Measurements from ENCODE around the gene PIF1. TPM values are rescaled to one million over a fixed set of nuclear protein-coding genes. Genes with fewer than 3 reads are reported as not detected.

Gene PIF1, protein sequence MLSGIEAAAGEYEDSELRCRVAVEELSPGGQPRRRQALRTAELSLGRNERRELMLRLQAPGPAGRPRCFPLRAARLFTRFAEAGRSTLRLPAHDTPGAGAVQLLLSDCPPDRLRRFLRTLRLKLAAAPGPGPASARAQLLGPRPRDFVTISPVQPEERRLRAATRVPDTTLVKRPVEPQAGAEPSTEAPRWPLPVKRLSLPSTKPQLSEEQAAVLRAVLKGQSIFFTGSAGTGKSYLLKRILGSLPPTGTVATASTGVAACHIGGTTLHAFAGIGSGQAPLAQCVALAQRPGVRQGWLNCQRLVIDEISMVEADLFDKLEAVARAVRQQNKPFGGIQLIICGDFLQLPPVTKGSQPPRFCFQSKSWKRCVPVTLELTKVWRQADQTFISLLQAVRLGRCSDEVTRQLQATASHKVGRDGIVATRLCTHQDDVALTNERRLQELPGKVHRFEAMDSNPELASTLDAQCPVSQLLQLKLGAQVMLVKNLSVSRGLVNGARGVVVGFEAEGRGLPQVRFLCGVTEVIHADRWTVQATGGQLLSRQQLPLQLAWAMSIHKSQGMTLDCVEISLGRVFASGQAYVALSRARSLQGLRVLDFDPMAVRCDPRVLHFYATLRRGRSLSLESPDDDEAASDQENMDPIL
- polyA plus RNA-seq (ENCODE audit: insufficient read depth in 1 of 5, insufficient read length in 5 of 5, low replicate concordance in 1 of 5) = 10 to 100 TPM in 3 of 5 donors, 1 to 10 TPM in 2; 9.0 to 19.3 (median 11.0) TPM
- long read RNA-seq, donor 1, partial matches to known transcripts = 0 of 1 reads
- long read RNA-seq, donor 1, other reads (novel, unspliced or antisense) = 0 of 1 reads
- long read RNA-seq, donor 2 = 0 reads
- long read RNA-seq, donor 3 = 0 reads
- long read RNA-seq, donor 4, partial matches to known transcripts = 0 of 2 reads
- long read RNA-seq, donor 4, other reads (novel, unspliced or antisense) = 0 of 2 reads
- long read RNA-seq, donor 5, partial matches to known transcripts = 0 of 1 reads
- long read RNA-seq, donor 5, other reads (novel, unspliced or antisense) = 0 of 1 reads
- long read RNA-seq, donor 6 = 0 reads
- long read RNA-seq, donor 7 = 0 reads
- long read RNA-seq, donor 8 = 0 reads

DNA sequence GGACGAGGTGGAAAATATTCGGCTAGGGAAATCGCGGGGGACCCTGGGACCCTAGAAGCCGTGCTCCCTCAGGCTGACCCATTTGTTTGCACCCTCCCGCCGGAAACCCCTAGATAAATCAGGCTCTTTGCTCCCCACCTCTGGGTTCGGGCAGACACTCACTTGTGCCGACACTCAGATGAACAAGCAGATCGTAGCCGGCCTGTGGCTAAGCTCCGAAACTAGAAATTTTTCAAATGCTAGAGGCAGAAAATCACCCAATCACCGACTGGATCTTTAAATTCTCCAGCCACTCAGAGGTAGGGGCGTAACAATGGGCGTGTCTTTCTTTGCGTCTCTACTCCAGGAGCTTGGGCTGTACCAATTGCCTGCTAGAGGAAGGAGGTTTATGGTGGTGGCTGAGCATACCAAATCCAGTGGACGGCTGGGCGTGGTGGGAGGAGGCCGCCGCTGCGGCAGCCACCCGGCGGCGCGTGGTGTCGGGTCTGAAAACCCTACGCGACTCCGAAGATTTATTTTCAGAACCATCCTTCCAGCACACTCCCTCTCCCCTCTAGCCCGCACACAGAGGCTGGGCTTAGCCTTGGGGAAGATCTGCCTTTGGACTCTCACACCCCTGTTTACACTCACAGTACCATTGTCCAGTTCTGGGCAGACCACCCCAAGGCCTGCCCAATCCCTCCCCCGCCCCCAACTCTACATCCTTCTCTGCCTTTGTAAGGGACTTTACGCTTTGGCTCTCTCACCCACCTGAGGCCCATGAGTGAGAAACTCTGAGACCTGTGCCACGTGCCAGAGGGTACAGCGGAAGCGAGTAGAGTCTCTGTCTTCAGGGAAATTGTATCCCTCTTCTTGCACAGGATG lies at the start of gene PIF1:
PIF1 (minus strand) TSS at position 217 of the 864 bp plus-strand sequence. CDS start 1,312 bp downstream, outside the sequence.
- peak; percentile 95 to 96 for DNase-seq

DNA sequence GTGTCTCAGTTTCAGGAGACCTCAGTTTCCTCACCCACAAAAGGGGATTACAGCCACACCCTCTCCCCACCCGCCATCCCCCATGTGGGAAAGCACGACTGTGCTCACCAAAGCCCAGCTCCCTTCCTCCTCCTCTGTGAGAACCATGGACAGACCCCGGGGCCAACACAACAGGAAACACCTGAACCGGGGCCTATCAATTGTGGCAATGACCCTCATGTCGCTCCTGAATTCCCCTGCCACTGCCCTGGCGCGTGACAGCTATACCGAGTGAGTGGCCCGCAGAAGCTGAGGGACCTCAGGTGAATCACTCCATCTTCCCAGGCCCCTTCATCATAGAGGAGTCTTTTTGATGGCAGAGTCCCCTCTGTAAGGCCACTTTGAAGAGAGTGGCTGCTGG lies 44.9 kb upstream of the PIF1 start:
- DNase-seq = no peak

DNA sequence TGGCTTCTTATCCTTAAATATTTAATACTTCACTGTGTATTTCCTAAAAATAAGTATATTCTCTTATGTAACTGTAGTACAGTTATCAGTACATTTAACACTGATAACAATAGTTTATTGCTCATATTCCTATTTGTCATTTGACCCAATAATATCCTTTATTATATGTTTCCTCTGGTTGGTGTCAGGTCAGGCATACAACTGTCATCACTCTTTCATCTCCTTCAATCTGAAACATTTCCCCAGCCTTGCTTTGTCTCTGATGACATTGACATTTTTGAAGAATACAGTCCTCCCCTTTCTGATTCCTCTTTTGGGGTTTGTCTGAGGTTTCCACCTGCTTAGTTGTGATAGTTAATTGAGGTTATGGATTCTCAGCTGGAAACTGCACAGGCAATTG lies 44.1 kb upstream of the PIF1 start:
- no peak for DNase-seq

DNA sequence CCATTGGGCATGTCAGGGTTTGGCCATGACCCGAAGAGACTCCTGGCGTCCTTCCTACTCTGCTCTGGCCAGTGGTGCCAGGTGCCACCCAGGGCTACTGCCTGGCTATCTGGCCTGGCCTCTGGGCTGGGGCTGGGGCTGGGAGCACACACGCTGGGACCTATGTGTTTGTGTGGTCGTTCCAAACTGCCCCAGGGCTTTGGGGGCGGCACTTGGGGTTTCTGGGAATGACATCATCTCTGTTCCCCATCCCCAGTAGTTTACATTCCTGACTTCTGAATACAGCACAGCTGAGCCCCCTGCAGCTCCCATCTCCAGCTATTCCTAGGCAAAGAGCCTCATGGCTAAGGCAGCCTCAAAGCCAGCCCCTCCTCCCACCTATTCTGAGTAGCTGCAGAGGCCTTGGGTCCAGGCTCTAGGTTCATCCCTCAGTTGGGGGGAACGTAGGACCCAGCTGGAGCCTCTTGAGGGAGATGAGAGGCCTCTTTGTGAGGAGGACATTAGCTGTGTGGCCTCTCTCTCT lies 40.6 kb upstream of the PIF1 start:
- no peak for DNase-seq

DNA sequence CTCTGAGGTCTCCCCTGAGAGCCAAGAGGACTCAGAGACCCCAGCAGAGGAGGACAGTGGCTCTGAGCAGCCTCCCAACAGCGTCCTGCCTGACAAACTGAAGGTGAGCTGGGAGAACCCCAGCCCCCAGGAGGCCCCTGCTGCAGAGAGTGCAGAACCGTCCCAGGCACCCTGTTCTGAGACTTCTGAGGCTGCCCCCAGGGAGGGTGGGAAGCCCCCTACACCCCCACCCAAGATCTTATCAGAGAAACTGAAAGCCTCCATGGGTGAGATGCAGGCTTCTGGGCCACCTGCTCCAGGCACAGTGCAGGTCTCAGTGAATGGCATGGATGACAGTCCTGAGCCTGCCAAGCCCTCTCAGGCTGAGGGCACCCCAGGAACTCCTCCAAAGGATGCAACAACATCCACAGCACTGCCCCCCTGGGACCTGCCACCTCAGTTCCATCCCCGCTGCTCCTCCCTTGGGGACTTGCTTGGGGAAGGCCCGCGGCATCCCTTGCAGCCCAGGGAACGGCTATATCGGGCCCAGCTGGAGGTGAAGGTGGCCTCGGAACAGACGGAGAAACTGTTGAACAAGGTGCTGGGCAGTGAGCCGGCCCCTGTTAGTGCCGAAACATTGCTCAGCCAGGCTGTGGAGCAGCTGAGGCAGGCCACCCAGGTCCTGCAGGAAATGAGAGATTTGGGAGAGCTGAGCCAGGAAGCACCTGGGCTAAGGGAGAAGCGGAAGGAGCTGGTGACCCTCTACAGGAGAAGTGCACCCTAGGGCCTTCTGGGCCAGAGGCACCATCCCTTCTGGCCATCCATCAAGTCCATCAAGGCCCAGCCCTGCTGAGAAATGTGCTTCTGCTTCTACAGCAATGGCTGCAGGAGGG lies 39.9 kb upstream of the PIF1 start:
- DNase-seq = no peak

DNA sequence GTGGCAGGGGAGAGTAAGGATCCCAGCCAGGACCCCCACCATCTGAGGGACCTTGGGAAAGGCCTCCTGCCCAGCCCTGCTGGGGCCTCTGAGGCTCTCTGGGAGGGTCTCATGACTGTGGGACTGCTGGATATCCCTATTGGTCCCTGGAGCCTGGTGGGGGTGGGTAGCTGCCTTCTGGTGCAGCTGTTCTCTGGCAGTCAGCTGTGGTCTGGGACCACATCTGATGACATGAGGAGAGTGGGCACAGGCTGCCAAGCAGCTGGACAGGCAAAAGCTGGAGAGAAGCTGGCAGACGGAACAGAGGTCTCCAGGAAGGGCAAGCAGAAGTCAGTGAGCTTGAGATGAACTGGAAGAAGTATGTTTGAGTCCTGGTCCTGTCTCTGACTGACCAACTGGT lies 38.6 kb upstream of the PIF1 start:
- DNase-seq = no peak

DNA sequence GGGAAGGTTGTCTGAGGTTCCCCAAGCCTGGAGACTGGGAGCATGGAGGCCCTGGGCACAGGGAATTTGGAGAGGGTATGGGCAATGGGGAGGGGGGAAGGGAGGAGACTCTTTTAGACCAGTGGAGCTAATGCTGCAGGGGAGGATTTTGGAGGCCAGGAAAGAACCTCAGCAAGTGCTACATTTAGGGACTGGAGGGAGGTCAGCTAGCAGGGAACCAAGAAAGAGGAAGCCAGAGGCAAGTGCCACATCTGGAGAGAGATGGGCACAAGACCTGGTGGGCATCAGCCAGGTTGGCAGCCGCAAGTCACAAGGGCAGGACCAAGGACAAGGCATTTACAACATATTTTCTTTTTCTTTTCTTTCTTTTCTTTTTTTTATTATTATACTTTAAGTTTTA lies 37.0 kb upstream of the PIF1 start:
- DNase-seq = no peak

DNA sequence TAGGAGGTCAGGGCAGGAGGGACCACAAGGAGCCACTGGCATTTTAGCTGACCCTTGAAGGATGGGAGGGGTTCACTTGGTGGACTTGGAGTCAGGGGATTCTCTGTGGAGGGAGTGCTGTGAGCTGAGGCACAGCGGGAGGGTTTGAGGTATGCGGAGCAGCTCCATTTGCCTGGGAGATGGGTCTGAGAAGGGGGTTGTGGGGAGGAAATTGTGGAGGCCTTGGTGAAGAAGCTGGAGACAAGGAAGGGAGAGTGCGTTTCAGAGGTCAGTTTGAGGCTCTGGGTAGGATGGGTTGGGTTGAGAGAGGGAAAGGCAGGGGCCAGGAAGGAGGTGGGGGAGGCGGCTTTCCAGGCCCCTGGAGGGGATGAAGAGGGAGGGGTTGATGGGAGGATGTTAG lies 36.5 kb upstream of the PIF1 start:
- DNase-seq = no peak

DNA sequence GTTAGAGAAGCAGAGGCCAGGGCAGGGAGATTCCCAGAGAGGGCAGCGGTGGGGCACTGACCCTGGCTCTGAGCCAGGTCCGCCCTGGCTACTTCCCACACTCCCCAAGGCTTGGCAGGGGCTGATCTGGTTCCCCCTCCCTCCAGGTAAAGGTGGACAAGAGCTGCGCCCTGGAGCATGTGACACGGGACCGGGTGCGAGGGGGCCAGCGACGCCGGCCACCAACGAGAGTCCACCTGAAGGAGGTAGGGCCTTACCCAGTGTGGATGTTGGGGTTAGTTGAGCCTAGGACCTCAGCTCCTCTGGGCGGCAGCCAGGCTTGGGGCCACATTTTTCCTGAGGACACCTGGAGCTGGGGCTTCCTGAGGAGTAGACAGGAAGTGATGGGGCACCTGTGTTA lies 35.9 kb upstream of the PIF1 start:
- no peak for DNase-seq

DNA sequence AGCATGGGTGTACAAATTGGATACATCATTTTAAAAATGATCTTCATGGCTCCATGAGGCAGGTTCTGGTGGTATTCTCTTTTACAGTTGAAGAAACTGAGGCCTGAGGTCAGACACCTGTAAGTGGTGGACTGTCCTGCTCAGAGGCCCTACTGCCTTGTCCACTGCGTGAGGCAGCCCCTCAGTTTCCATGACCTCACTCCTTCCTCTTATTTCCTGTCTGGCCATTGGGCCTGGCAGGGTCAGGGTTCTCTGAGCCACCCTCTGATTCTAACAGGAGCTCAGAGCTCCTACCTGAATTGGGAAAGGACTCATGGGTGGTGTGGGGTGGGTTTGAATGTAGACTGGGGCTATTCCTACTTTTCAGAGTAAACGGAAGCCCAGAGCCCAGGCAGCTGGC lies 33.8 kb upstream of the PIF1 start:
- DNase-seq = no peak

DNA sequence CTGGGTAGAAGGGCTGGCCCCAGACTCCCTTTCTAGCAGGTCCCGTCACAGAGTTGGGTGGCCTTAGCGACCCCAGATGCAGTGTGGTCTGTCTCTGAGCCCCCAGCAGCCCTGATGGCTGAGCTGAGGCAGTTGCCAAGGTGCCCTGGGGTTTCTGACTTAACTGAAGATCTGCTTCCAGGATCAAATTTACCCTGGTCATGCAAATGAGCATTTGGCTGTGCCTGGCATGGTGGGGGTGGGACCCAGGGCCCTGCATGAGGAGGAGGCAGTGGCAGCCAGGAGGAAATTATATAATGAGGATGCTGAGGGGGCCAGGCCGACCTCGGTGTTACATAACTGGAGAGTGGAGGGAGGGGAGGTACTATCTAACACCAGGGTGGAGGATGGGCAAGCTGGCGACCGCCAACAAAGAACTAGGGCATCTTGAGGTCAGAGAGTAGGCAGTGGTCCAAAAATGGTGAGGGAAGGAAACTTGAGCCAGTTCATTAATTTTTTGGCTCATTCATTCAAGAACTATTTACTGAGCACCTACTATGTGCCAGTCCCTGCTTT lies 32.7 kb upstream of the PIF1 start:
- no peak for DNase-seq

DNA sequence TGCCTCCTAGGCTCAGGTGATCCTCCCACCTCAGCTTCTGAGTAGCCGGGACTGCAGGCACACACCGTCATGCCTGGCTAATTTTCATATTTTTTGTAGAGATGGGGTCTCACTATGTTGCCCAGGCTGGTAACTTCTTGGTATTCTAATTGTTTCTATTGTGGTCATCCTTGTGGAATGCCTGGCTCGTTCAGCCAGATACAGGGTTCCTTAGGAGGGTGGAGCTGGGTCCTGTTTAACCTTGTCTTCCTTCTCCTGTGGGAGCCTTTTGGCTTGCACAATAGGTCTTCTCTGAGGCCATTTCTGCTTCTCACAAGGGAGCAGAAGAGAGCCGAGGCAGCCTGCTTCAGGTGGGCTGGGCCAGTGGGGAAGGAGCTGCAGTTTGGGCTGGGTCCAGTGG lies 32.0 kb upstream of the PIF1 start:
- DNase-seq = no peak

DNA sequence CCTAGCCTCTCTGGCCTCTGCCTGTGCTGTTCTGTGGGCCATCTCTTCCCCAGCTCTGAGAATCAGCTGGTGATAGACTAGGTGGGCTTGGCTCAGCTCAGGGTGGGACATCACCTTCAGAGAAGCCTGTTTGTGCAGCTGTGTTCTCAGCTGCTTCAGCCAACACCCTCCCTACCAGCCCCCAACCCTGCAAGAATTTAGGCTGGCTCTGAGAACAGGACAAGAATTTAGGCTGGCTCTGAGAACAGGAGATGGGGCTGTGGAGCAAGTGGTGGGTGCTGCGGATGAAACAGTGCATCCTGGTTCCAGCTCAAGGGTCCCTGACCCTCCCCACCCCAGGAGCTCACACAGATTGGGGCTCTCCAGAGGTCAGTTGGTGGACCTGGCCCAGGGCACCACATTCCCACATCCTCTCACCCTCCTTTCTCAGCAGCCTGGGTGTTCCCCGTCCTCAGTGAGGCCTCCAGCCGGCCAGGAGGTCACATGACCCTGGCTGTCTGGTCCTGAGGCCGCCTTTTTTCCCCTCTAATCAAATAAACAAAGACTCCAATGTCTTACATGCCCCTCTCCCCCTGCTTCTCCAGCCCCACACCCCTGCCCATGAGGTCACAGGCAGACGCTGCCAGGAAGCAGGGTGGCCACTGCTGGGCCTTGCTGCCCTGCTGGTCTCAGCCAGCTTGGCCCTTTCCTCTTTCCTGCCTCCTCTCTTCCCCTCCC lies 31.1 kb upstream of the PIF1 start:
- DNase-seq = peak in 1 of 2 donors; percentile 40

DNA sequence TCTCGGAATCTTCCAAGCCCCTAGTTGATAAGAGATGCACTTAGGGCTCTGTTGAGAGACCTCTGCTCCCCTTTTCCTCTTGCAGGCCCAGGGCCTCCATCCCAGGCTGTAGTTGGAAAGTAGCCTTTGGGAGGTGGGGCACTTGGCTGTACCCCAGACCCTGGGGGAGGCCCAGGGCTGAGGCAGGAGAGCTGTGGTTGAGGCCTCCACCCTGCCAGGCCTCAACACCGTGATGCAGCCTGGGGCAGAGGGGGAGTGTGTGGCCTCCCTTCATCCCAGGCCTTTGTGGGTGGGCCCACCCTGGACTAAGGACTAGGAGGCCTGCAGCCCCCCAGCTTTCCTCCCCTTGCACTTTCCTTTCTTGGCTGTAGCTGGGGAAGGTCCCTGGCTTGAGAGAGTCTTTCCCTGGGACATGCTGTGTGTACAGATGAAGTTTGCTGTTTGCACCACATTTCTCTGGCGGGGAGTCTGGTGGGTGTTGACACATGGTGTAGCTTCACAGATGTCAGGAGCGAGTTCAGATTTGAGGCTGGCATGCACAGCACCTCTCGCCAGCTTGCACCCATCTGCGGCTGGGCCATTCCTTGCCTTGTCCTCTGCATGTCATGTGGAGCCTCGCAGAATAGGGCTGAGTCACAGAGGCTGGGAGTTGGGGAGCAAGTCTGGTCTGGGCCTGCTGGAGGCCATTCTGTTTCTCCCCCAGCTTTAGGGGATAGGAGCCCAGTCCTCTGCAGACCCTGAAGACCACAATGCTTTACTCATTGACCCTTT lies 29.9 kb upstream of the PIF1 start:
- DNase-seq = no peak

DNA sequence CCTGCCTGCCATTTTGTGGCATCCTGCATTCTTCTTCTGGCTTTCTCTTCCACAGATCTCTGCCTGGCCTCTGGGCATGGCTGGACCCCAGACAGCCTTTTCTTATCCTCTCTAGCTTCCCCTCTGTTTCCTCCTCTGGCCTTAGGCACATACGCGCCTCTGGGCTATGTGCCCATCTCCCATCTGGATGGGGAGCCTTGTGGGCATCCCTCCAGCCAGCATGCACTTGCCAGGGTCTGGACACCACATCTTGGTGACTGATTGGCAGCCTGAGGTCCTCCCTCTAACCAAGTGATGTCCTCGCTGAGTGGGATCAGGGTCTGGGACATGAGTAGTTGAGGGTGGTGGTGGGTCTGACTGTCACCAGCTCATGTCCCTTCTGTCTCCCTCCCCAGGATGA lies 29.1 kb upstream of the PIF1 start:
- DNase-seq = no peak

DNA sequence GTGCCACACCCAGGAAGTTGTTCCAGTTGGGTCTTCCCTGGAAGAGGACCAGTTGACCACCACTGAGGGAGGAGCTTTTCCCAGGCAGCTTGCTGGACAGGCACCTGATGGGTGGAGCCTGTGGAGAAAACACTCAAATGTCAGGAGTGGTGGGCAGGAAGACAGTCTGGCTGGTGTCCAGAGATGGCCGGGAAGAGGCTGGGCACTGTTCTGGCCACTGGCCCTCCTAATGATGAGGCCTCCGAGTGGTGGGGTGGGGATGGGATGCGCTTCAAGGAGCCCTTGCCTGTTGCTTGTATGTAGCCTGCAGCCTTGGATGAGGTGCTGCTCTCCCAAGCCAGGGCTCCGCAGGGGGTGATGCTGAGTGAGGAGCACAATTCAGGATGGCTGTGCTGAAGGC lies 28.6 kb upstream of the PIF1 start:
- no peak for DNase-seq

DNA sequence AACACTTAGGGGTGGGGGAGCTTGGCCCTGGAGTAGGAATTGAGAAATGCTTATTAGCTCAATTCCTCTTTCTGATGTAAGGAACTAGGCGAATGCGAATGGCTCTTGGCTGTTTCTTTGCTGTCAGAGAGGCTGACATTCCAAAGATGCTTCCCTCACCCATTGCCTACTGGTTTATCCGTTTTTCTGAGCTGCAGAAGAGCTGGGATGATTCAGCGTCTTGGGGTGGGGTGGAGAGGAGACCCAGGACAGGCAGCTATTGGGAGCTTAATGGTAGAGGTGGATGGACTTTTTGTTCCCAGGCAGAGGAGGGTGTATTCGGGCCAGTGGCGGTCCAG lies 26.0 kb upstream of the PIF1 start:
- DNase-seq = peak; percentile 72 to 82

DNA sequence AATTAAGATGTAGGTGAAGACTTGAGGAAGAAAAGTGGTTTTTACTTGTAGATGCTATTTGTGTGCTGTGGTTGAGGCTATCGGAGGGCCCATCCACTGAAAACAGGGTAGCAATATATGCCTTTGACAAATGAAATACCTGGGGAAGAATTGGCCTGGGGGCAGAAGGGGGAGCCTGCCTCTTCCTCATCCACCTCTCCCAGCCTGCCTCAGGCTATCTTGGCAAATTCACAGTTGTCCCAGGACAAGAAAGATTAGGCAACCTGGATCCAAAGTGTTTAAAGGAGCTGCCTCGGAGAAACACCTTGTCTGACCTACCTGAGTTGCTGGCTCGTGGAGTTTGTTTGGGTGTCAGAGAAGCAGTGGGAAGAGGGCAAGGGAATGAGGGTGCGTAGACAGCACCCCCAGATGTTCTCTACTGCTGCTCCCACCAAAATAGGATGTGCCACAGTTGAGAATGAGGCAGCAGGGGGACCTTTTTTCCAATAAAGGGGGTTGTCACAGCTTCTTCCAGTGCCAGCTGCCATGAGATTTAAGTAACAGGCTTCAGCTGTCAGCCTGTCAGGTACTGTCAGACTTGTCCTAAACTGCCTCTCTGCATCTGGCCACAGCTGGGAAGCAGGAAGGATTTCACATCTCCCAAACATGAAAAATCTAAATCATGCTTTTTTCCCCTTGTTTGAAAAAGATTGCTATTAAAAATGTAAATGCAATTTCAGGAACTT lies 25.5 kb upstream of the PIF1 start:
- no peak for DNase-seq
